Heart left ventricle (tissue), 13 donors: ENCODE results near the gene ZKSCAN5.

ENCODE experiments used
- POLR2A ChIP-seq, 2 donors: fragments of 450-650 bp; IDR thresholded peaks; one replicate each; pipeline ENCODE4 v1.6.1; 2017; ENCODE audit warnings: antibody characterized with exemption in 2 of 2, mild to moderate bottlenecking in 2 of 2, moderate library complexity in 2 of 2
- TF ChIP-seq, protein P1 (sequence below), 12 donors: fragments of 200-600 bp; sonication (generic) in 4 of 12; IDR thresholded peaks; one replicate each; pipeline versions ENCODE4 v1.5.0 to v1.8.0; 2018 to 2022; ENCODE audit warnings: antibody characterized with exemption in 12 of 12, mild to moderate bottlenecking in 5 of 12
- donor health status: ischemic (EF 13 %, LVEDD 7.1; RV severe dilation, severe dysfunction).
- donor health status: DM: no; HTN: yes; CAD: no.
- donor health status: DM: no; HTN: no; CAD: no.
- donor health status: ischemic (EF 25% LVEDD 6.9; RV normal size, moderate dysfunction).
- donor health status: ischemic (EF 25% LVEDD 5.7; RV mildly dilated, moderate dysfunction).
- donor health status: ischemic (EF 35%, LVEDD 5.7; RV mildly dilated, moderate dysfunction).
- donor health status: nonischemic (EF 11% LVEDD 7.7; RV severe dilation, severe dysfunction).
- donor health status: DM: yes; HTN: yes; CAD: no.
- donor health status: PGD.
- donor health status: ischemic (EF 29% LVEDD 5.4; RV normal size, mild dysfunction).
- donor health status: nonischemic (EF 23%, LVEDD 6.1; RV moderate dilation, normal function).

DNA sequence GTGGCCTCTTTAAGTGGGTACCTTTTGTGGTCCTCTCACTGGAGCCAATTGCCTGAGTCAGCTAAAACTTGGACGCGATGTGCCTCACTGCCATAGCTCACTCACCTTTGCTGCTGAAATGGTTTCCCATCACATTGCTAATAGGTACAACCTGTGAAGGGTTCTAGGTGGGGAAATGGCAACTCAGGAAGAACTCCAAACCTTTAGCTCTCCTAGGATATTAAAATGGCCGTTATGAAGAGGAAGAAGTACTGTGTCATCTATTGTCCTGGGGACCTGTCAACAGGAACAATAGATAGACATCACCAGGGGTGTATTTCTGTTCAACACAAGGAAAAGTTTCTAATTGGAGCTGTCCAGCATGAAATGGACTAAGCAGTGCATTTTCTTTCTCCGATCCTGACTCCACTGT lies 52.7 kb downstream of the ZKSCAN5 start:
- TF ChIP-seq, protein P1, sequence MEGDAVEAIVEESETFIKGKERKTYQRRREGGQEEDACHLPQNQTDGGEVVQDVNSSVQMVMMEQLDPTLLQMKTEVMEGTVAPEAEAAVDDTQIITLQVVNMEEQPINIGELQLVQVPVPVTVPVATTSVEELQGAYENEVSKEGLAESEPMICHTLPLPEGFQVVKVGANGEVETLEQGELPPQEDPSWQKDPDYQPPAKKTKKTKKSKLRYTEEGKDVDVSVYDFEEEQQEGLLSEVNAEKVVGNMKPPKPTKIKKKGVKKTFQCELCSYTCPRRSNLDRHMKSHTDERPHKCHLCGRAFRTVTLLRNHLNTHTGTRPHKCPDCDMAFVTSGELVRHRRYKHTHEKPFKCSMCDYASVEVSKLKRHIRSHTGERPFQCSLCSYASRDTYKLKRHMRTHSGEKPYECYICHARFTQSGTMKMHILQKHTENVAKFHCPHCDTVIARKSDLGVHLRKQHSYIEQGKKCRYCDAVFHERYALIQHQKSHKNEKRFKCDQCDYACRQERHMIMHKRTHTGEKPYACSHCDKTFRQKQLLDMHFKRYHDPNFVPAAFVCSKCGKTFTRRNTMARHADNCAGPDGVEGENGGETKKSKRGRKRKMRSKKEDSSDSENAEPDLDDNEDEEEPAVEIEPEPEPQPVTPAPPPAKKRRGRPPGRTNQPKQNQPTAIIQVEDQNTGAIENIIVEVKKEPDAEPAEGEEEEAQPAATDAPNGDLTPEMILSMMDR (IDR thresholded peaks at IDR 0.05) = no peak
- no peak for TF ChIP-seq POLR2A (IDR thresholded peaks at IDR 0.05)
